Body of pancreas (tissue), 4 donors: Measurements from ENCODE around the gene SKOR1. TPM values are rescaled to one million over a fixed set of nuclear protein-coding genes. Genes with fewer than 3 reads are reported as not detected.

ENCODE experiments used
- ATAC-seq: fragments of 150-250 bp; one replicate; pipeline ENCODE4 v1.9.1; 2016
- DNase-seq, 4 donors: peaks; one replicate each; pipeline ENCODE4 v3.0.0-alpha.2; 2019
- H3K27ac ChIP-seq, 4 donors: fragments of 200-600 bp; sonication (generic); 1 replicate in 3 of 4; 2 replicates in 1 of 4; pipeline versions ENCODE4 v1.5.1 to v1.6.1; 2016 to 2019; ENCODE audit warnings: mild to moderate bottlenecking in 1 of 4, mixed read lengths in 1 of 4, moderate library complexity in 1 of 4
- H3K27me3 ChIP-seq, 2 donors: fragments of 200-600 bp; sonication (generic); one replicate each; pipeline ENCODE4 v1.6.0; 2016; ENCODE audit warnings: mild to moderate bottlenecking in 1 of 2
- H3K36me3 ChIP-seq, 2 donors: fragments of 200-600 bp; sonication (generic); replicated peaks in 1 of 2; 2 replicates each; pipeline ENCODE4 v1.5.1; 2016; ENCODE audit warnings: low read depth in 2 of 2; ENCODE audit not compliant: insufficient read depth in 1 of 2
- H3K4me1 ChIP-seq: fragments of 200-600 bp; sonication (generic); one replicate; pipeline ENCODE4 v1.6.0; 2016
- H3K4me3 ChIP-seq, 2 donors: fragments of 200-600 bp; sonication (generic); 1 replicate in 1 of 2; 2 replicates in 1 of 2; pipeline ENCODE4 v1.5.1; 2016 to 2019
- H3K9me3 ChIP-seq, 3 donors: fragments of 200-600 bp; sonication (generic); 1 replicate in 2 of 3; 2 replicates in 1 of 3; pipeline ENCODE4 v1.5.1; 2016
- CTCF ChIP-seq, 7 experiments: fragments of 450-650 bp in 4 of 7; fragments of 200-600 bp in 3 of 7; sonication (generic) in 3 of 7; IDR thresholded peaks; one replicate each; pipeline ENCODE4 v1.5.1; 2016 to 2019; ENCODE audit warnings: antibody characterized with exemption in 7 of 7
- POLR2A ChIP-seq, 3 donors: fragments of 450-650 bp; IDR thresholded peaks; one replicate each; pipeline ENCODE4 v1.6.1; 2016; ENCODE audit warnings: antibody characterized with exemption in 3 of 3, mild to moderate bottlenecking in 2 of 3
- WGBS, 2 donors: methylation state at CpG; one replicate each; pipeline ENCODE4 v1.1.5; 2017; 5-methylcytosine and 5-hydroxymethylcytosine counted together
- intact Hi-C: fragments of 100-400 bp; cut with DNase I; formaldehyde crosslinking; loops from one replicate; pipeline ENCODE4 v1.15.1; 2023
- total RNA-seq, 2 donors: library from RNA; depleted of rRNA; stranded (reverse); fragments of >200 nt; gene quantifications; one replicate each; pipeline ENCODE4 v1.1.0, GENCODE V29; 2016

The SKOR1 gene
- total RNA-seq, 2 donors from 2014 or later: under 0.01 to 0.78 TPM

GRCh38 chr15:67813104-67813634, 12.1 kb upstream of the SKOR1 start:
- no peaks in the 10 kb centered on the region for H3K27me3 ChIP-seq
- DNase-seq: no peak
- no peak for ATAC-seq
- H3K9me3 ChIP-seq: peaks cover 0 to 4% (median 0%) of the 10 kb centered on the region in 3 donors
- H3K4me3 ChIP-seq: no peak overlapping the region
- H3K36me3 ChIP-seq: no peaks in the 10 kb centered on the region
- no peaks in the 10 kb centered on the region for H3K4me1 ChIP-seq
- WGBS, 2 donors: 79 to 85% methylated on average over 3 of the region's 3 CpGs
- intact Hi-C loops: no loop called here
- no peak overlapping the region for H3K27ac ChIP-seq
- no peak for TF ChIP-seq POLR2A (IDR thresholded peaks at IDR 0.05)
- TF ChIP-seq CTCF (IDR thresholded peaks at IDR 0.05): no peak

- DNase-seq: no peak
- TF ChIP-seq CTCF (IDR thresholded peaks at IDR 0.05) (no peak), POLR2A (IDR thresholded peaks at IDR 0.05) (no peak)
Measured at GRCh38 chr15:67815036-67815592, 10.2 kb upstream of the SKOR1 start.

GRCh38 chr15:67816668-67817067, 8.6 kb upstream of the SKOR1 start:
- WGBS, 2 donors: 87 to 91% methylated on average over 3 of the region's 3 CpGs

More at GRCh38 chr15:67815036-67815592, 10.2 kb upstream of the SKOR1 start:
- ATAC-seq: no peak
- Histone ChIP-seq H3K4me1 (no peaks in the 10 kb centered on the region), H3K27ac (no peak overlapping the region), H3K9me3 (peaks cover 0 to 4% (median 0%) of the 10 kb centered on the region in 3 donors), H3K4me3 (no peak overlapping the region), H3K36me3 (no peaks in the 10 kb centered on the region), H3K27me3 (peaks cover 0 to 7% of the 10 kb centered on the region in 2 donors)
- intact Hi-C loops: no loop called here
- WGBS, 2 donors: 92 to 98% methylated on average over 4 to 5 of the region's 5 CpGs

GRCh38 chr15:67818464-67818863, 6.8 kb upstream of the SKOR1 start:
- TF ChIP-seq CTCF (IDR thresholded peaks at IDR 0.05): no peak
- TF ChIP-seq POLR2A (IDR thresholded peaks at IDR 0.05): no peak
- Histone ChIP-seq H3K9me3 (peaks cover 0 to 4% (median 0%) of the 10 kb centered on the region in 3 donors), H3K27ac (no peak overlapping the region), H3K36me3 (no peaks in the 10 kb centered on the region), H3K4me1 (peaks cover 29% of the 10 kb centered on the region), H3K4me3 (no peak overlapping the region), H3K27me3 (peaks cover 0 to 35% of the 10 kb centered on the region in 2 donors)
- WGBS, 2 donors: 66 to 70% methylated on average over 3 of the region's 3 CpGs
- DNase-seq: no peak
- ATAC-seq: no peak
- intact Hi-C loops: no loop called here

More at GRCh38 chr15:67816668-67817067, 8.6 kb upstream of the SKOR1 start:
- peaks cover 11% of the 10 kb centered on the region for H3K4me1 ChIP-seq
- no peak for DNase-seq
- ATAC-seq: no peak
- H3K27me3 ChIP-seq: peaks cover 0 to 21% of the 10 kb centered on the region in 2 donors
- no peak overlapping the region for H3K27ac ChIP-seq
- intact Hi-C loops: no loop called here
- TF ChIP-seq POLR2A (IDR thresholded peaks at IDR 0.05) (no peak), CTCF (IDR thresholded peaks at IDR 0.05) (no peak)
- H3K9me3 ChIP-seq: peaks cover 0 to 4% (median 0%) of the 10 kb centered on the region in 3 donors
- H3K4me3 ChIP-seq: no peak overlapping the region
- H3K36me3 ChIP-seq: no peaks in the 10 kb centered on the region

GRCh38 chr15:67819636-67820035, 5.7 kb upstream of the SKOR1 start:
- Histone ChIP-seq H3K4me1 (peaks cover 41% of the 10 kb centered on the region), H3K36me3 (no peaks in the 10 kb centered on the region), H3K27ac (no peak overlapping the region), H3K9me3 (peaks cover 0 to 4% (median 0%) of the 10 kb centered on the region in 3 donors), H3K4me3 (no peak overlapping the region), H3K27me3 (peaks cover 0 to 46% of the 10 kb centered on the region in 2 donors)
- no peak for DNase-seq
- WGBS, 2 donors: 19 to 30% methylated on average over 19 of the region's 19 CpGs
- TF ChIP-seq CTCF (IDR thresholded peaks at IDR 0.05) (no peak), POLR2A (IDR thresholded peaks at IDR 0.05) (no peak)
- ATAC-seq: no peak
- intact Hi-C loops: no loop called here
